Activated CD4-positive, alpha-beta T cell treated with anti-CD3 and anti-CD28 coated beads for 1 hour (primary cell): ENCODE measurements around the gene RGL2.
"Not testable (repeated sequence)": the region's sequence is repeated elsewhere in the genome, so short reads cannot be mapped to it uniquely, and the experiment has no call there.

Experiments
- DNase-seq: peaks from one replicate; pipeline ENCODE4 v3.0.0-alpha.2; 2020

The RGL2 gene, protein sequence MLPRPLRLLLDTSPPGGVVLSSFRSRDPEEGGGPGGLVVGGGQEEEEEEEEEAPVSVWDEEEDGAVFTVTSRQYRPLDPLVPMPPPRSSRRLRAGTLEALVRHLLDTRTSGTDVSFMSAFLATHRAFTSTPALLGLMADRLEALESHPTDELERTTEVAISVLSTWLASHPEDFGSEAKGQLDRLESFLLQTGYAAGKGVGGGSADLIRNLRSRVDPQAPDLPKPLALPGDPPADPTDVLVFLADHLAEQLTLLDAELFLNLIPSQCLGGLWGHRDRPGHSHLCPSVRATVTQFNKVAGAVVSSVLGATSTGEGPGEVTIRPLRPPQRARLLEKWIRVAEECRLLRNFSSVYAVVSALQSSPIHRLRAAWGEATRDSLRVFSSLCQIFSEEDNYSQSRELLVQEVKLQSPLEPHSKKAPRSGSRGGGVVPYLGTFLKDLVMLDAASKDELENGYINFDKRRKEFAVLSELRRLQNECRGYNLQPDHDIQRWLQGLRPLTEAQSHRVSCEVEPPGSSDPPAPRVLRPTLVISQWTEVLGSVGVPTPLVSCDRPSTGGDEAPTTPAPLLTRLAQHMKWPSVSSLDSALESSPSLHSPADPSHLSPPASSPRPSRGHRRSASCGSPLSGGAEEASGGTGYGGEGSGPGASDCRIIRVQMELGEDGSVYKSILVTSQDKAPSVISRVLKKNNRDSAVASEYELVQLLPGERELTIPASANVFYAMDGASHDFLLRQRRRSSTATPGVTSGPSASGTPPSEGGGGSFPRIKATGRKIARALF

GRCh38 chr6:33298773-33299236 lies at the start of gene RGL2:
RGL2 (minus strand) TSS chr6:33298942; CDS start chr6:33298610, 332 bp downstream.
- peak; percentile 48 for DNase-seq

DNA sequence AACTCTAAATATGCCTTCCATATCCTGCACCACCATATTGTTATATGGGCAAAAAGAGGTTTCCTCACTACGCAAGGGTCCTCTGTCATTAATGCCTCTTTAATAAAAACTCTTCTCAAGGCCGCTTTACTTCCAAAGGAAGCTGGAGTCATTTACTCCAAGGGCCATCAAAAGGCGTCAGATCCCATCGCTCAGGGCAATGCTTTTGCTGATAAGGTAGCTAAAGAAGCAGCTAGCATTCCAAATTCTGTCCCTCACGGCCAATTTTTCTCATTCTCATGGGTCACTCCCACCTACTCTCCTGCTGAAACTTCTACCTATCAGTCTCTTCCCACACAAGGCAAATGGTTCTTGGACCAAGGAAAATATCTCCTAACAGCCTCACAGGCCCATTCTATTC lies 49.1 kb upstream of the RGL2 start:
- no peak for DNase-seq

DNA sequence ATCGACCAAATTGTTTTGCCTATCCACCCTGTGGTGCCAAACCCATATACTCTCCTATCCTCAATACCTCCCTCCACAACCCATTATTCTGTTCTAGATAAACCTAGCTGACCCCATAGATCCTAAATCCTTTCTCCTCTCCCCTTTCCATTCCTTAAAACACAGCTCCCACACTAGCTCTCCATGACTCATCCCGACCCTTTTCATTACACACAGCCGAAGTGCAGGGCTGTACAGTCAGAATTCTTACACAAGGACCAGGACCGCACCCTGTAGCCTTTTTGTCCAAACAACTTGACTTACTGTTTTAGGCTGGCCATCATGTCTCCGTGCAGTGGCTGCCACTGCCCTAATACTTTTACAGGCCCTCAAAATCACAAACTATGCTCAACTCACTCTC lies 48.2 kb upstream of the RGL2 start:
- not testable (repeated sequence) for DNase-seq

GRCh38 chr6:33344701-33345697 lies 46.3 kb upstream of the RGL2 start:
- DNase-seq: peak; percentile 50

- peak; percentile 33 for DNase-seq
Measured at GRCh38 chr6:33343953-33344611, 45.3 kb upstream of the RGL2 start.

GRCh38 chr6:33343606-33343952 lies 44.8 kb upstream of the RGL2 start:
- not testable (repeated sequence) for DNase-seq

- DNase-seq: no peak
Measured at GRCh38 chr6:33339193-33339592, 40.5 kb upstream of the RGL2 start.

- no peak for DNase-seq
Measured at GRCh38 chr6:33336495-33336894, 37.8 kb upstream of the RGL2 start.

DNA sequence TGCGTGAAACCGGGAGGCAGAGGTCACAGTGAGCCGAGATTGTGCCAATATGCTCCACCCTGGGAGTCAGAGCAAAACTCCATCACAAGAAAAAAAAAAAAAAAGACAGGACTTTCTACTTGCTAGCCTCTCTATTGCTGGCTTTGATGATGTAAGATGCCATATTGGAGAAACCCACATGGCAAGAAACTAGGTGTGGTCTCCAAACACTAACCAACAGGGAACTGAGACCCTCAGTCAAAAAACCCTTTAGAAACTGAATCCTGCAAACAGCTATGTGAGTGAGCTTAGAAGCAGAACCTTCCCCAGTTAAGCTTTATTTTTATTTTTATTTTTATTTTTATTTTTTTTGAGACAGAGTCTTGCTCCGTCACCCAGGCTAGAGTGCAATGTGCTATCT lies 37.2 kb upstream of the RGL2 start:
- no peak for DNase-seq

- DNase-seq: no peak
Measured at GRCh38 chr6:33333666-33334065, 34.9 kb upstream of the RGL2 start.

DNA sequence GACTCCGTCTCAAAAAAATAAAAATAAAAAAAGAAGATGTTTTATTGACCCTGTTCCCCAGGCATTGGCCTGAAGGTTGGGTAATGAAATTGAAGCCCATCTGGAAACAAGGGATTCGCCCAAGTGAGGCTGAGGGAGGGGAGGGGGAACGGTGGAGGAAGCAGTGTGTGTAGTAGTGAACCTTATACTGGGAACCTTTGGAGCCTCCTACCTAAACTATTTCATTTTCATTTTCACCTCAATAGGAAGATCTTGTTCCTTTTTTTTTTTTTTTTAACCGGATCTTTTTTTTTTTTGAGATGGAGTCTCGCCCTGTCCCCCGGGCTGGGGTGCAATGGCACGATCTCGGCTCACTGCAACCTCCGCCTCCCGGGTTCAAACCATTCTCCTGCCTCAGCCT lies 32.0 kb upstream of the RGL2 start:
- DNase-seq: no peak

GRCh38 chr6:33329058-33329457 lies 30.3 kb upstream of the RGL2 start:
- DNase-seq: no peak

DNA sequence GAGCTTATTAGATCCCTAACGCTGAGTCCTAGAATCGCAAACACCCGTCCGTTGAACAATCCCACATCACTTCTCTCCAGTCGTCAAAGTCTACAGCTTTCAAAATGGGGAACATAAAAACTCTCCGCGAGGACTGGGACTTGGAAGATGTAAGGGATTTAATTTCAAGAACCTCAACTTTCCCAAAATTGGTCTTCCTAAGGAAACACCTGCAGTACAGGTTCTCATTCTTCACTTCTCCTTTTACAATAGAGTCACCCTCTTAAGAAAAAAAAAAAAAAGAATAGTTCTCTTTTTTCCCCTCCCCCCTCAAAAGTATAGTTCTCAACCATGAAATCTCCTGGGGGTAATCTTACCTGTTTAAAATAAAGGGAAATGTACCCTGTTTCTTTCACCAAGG lies 25.4 kb upstream of the RGL2 start:
- no peak for DNase-seq

GRCh38 chr6:33323623-33323948 lies 24.8 kb upstream of the RGL2 start:
- no peak for DNase-seq

GRCh38 chr6:33321227-33321626 lies 22.5 kb upstream of the RGL2 start:
- no peak for DNase-seq

GRCh38 chr6:33320315-33321181 lies 21.8 kb upstream of the RGL2 start:
- DNase-seq: no peak

- no peak for DNase-seq
Measured at GRCh38 chr6:33319939-33320314, 21.2 kb upstream of the RGL2 start.

DNA sequence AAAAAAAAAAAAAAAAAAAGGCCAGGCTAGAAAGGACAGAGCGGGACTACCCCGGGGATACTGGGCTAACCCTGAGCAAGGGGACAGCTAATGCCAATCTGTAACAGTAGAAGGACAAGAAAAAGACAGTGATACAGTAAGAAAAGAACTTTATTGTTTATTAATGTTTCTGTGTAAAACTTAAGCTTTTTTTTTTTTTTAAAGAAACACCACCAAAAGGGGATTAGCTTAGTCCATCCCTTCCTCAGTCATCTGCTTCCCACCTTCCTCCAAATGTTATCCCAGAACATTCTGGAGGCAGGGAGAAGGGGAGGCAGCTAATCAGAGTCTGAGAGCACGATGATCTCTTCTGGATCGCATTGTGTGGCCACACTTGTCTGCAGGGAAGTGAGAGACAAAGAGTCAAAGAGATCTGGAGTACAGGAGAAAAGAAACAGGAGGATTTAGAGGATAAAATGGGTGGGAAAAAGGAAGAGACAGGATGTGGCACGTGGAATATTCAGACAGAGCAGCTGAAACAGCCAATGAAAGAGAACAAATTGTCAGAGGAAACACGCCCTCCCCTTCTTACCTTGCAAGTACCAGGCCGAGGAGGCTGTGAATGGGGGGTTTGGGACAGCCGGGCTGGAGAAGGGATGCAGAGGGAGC lies 19.8 kb upstream of the RGL2 start:
- DNase-seq: no peak

DNA sequence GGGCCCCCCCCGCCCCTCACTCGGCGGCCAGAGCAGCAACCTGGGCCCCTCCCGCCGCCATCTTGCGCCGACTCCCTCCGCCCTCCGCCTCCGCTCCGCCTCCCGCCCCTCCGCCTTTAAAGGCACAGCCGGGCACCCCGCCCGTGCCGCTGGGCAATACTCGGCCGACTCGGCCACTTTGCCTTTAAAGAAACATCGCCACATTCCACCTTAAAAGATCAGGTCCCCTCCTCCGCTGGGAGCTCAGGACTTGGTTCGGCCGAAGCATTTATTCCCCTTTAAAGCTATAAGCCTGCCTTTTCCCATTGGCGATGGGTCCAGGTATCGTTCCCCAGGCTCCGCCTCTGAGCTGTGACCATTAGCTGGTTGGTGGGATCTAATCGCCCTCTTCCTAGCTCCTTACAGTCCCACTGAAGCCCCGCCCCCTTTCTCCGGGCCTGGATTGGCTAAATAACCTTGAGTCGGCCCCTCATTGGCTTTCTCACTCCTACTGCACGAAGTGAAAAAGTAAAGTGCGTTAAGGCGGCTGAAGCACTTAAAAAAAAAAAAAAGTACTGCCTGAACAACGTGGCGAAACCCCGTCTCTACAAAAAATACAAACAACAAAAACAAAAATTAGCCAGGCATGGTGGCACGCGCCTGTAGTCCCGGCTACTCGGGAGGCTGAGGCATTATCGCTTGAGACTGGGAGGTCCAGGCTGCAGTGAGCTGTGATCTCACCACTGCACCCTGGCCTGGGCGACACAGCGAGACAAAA lies 19.1 kb upstream of the RGL2 start, which contains the start of gene ZBTB22:
TSS of gene ZBTB22 (minus strand) at position 76 of the 757 bp plus-strand sequence. CDS start 828 bp downstream, outside the sequence.
- peak; percentile 91 for DNase-seq

DNA sequence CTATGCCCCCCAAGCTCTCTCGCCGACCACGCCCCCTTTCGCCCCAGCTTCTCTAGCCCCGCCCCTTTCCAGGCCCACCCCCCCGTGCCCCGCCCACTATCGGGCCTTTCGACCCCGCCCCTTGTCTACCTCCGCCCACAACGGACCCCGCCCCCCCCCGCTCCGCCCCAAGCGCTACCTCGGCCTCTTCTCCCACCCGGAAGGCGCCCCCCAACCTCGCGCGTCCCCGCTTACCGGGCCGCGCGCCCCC lies 18.6 kb upstream of the RGL2 start:
- no peak for DNase-seq
